OCI-LY1 (cell line): ENCODE results near the gene STK11IP.

Experiments
- CTCF ChIP-seq: fragments of 200-600 bp; sonication (generic), shearing (Covaris generic); IDR thresholded peaks from 2 replicates; pipeline ENCODE4 v1.5.1; 2017; ENCODE audit warnings: mild to moderate bottlenecking, antibody characterized with exemption, low read length, moderate library complexity, mixed read lengths
- EZH2 ChIP-seq: fragments of 200-600 bp; sonication (generic), shearing (Covaris generic); IDR thresholded peaks from 2 replicates; pipeline ENCODE4 v1.8.0; 2017; ENCODE audit warnings: borderline replicate concordance, mixed run types, mild to moderate bottlenecking, antibody characterized with exemption, low read length, moderate library complexity, mixed read lengths

- TF ChIP-seq CTCF (no peak), EZH2 (no peak)
Measured at GRCh38 chr2:219569041-219569440, 28.6 kb upstream of the STK11IP start.
